IMR-90 (cell line): Measurements from ENCODE around the gene SUN1. TPM values are rescaled to one million over a fixed set of nuclear protein-coding genes. Genes with fewer than 3 reads are reported as not detected.

Experiments
- ATAC-seq: fragments of 200-7000 bp; cut with Tn5 transposase; 2 replicates; pipeline ENCODE4 v1.9.1; 2020; ENCODE audit warnings: low read depth, mild to moderate bottlenecking, moderate library complexity
- BruUV-seq: library from RNA; stranded (reverse); fragments of 400-500 nt; replicated peaks from 2 replicates; lab custom pipeline; 2021; lab: Mats Ljungman, UMichigan
- CTCF ChIA-PET: fragments of 300-600 bp; formaldehyde crosslinking; extraction: SDS; loops from one replicate; lab custom pipeline; 2021; ENCODE audit warnings: antibody characterized with exemption; lab: Yijun Ruan, JAX
- POLR2A ChIA-PET: fragments of 300-600 bp; sonication (Branson Sonifier 250); formaldehyde crosslinking; loops from one replicate; lab custom pipeline; 2022; ENCODE audit warnings: antibody characterized with exemption; ENCODE audit not compliant: unreplicated experiment; lab: Charles Lee
- DNase-seq: peaks from one replicate; pipeline ENCODE4 v3.0.0; 2013
- H2AFZ ChIP-seq: replicated peaks from 2 replicates; pipeline ENCODE3; 2013; ENCODE audit warnings: low read length, mild to moderate bottlenecking; ENCODE audit not compliant: poor library complexity
- H2AK5ac ChIP-seq: 2 replicates; pipeline ENCODE4 v1.6.1; 2013; ENCODE audit warnings: low read depth, low read length, inconsistent platforms
- H2AK9ac ChIP-seq: replicated peaks from 2 replicates; pipeline ENCODE3; 2013; ENCODE audit warnings: mild to moderate bottlenecking, low read depth, low read length, moderate library complexity; ENCODE audit not compliant: poor library complexity
- H2BK120ac ChIP-seq: 2 replicates; pipeline ENCODE4 v1.6.1; 2013; ENCODE audit warnings: low read depth, low read length, inconsistent platforms
- H2BK15ac ChIP-seq: 3 replicates; pipeline ENCODE4 v1.6.1; 2013; ENCODE audit warnings: low read depth, low read length, inconsistent platforms
- H2BK20ac ChIP-seq: 2 replicates; pipeline ENCODE4 v1.6.1; 2013; ENCODE audit warnings: low read depth, mild to moderate bottlenecking, inconsistent platforms, low read length, moderate library complexity
- H2BK5ac ChIP-seq: 2 replicates; pipeline ENCODE4 v1.6.1; 2013; ENCODE audit warnings: mild to moderate bottlenecking, low read depth, low read length, inconsistent platforms; ENCODE audit not compliant: poor library complexity, severe bottlenecking
- H3K14ac ChIP-seq: replicated peaks from 2 replicates; pipeline ENCODE4 v1.6.1; 2013; ENCODE audit warnings: low read depth, low read length, inconsistent platforms
- H3K18ac ChIP-seq: 2 replicates; pipeline ENCODE4 v1.6.1; 2013; ENCODE audit warnings: low read depth, low read length, control low read depth
- H3K23ac ChIP-seq: 2 replicates; pipeline ENCODE4 v1.6.1; 2013; ENCODE audit warnings: low read depth, low read length, inconsistent platforms
- H3K27ac ChIP-seq: 2 replicates; pipeline ENCODE4 v1.5.1; 2013; ENCODE audit warnings: mild to moderate bottlenecking, control low read depth, low read length; ENCODE audit not compliant: insufficient read depth
- H3K27me3 ChIP-seq: 2 replicates; pipeline ENCODE4 v1.6.1; 2013; ENCODE audit warnings: low read length; ENCODE audit not compliant: control insufficient read depth, insufficient read depth
- H3K36me3 ChIP-seq: 2 replicates; pipeline ENCODE4 v1.6.1; 2013; ENCODE audit warnings: low read length, mixed read lengths; ENCODE audit not compliant: control insufficient read depth, insufficient read depth
- H3K4ac ChIP-seq: 2 replicates; pipeline ENCODE4 v1.6.1; 2013; ENCODE audit warnings: low read depth, low read length, inconsistent platforms
- H3K4me1 ChIP-seq: 2 replicates; pipeline ENCODE4 v1.6.1; 2013; ENCODE audit warnings: low read length, mixed read lengths; ENCODE audit not compliant: control insufficient read depth, insufficient read depth
- H3K4me2 ChIP-seq: 2 replicates; pipeline ENCODE4 v1.6.1; 2013; ENCODE audit warnings: low read depth, mild to moderate bottlenecking, control low read depth, low read length, moderate library complexity
- H3K4me3 ChIP-seq: 2 replicates; pipeline ENCODE4 v1.5.1; 2013; ENCODE audit warnings: low read depth, mild to moderate bottlenecking, control low read depth, low read length, moderate library complexity; ENCODE audit not compliant: insufficient read depth
- H3K56ac ChIP-seq: 2 replicates; pipeline ENCODE4 v1.6.1; 2013; ENCODE audit warnings: low read length, inconsistent platforms; ENCODE audit not compliant: insufficient read depth; ENCODE audit errors: extremely low read depth
- H3K79me1 ChIP-seq, 2 experiments: 2 replicates each; pipeline ENCODE4 v1.6.1; 2013; ENCODE audit warnings: low read length in 2 of 2, inconsistent platforms in 1 of 2, low read depth in 1 of 2
- H3K9ac ChIP-seq: 2 replicates; pipeline ENCODE4 v1.6.1; 2013; ENCODE audit warnings: low read depth, low read length, control low read depth
- H3K9me1 ChIP-seq: 2 replicates; pipeline ENCODE4 v1.6.1; 2013; ENCODE audit warnings: low read length, inconsistent platforms; ENCODE audit not compliant: insufficient read depth
- H3K9me3 ChIP-seq: 2 replicates; pipeline ENCODE4 v1.6.1; 2013; ENCODE audit warnings: low read length; ENCODE audit not compliant: control insufficient read depth, insufficient read depth
- H4K20me1 ChIP-seq: 2 replicates; pipeline ENCODE4 v1.6.1; 2013; ENCODE audit warnings: low read length, inconsistent platforms; ENCODE audit not compliant: insufficient read depth
- H4K5ac ChIP-seq: 2 replicates; pipeline ENCODE4 v1.6.1; 2013; ENCODE audit warnings: mild to moderate bottlenecking, low read depth, low read length, control low read depth
- H4K8ac ChIP-seq, 2 experiments: 2 replicates each; pipeline ENCODE4 v1.6.1; 2013; ENCODE audit warnings: low read depth in 2 of 2, low read length in 2 of 2, control low read depth in 1 of 2, inconsistent platforms in 1 of 2
- H4K91ac ChIP-seq: 2 replicates; pipeline ENCODE4 v1.6.1; 2013; ENCODE audit warnings: low read depth, low read length, inconsistent platforms; ENCODE audit not compliant: insufficient read depth
- BHLHE40 ChIP-seq: fragments of 150-350 bp; IDR thresholded peaks from 2 replicates; pipeline ENCODE4 v1.6.1; 2016; ENCODE audit warnings: mild to moderate bottlenecking, low read depth, low read length
- CEBPB ChIP-seq: IDR thresholded peaks from 2 replicates; pipeline ENCODE4 v1.6.1; 2012; ENCODE audit warnings: low read depth, low read length, improper control_type of control experiment
- CHD1 ChIP-seq: IDR thresholded peaks from 2 replicates; pipeline ENCODE4 v1.6.1; 2012; ENCODE audit warnings: low read depth, low read length, improper control_type of control experiment
- CTCF ChIP-seq: conservative IDR thresholded peaks from 2 replicates; pipeline ENCODE4 v1.5.1; 2012; ENCODE audit warnings: mild to moderate bottlenecking, low read depth, low read length, improper control_type of control experiment
- ELK1 ChIP-seq: fragments of 150-350 bp; IDR thresholded peaks from 2 replicates; pipeline ENCODE4 v1.6.1; 2016; ENCODE audit warnings: low read depth, mild to moderate bottlenecking, low read length, moderate library complexity, borderline replicate concordance
- FOS ChIP-seq: fragments of 150-350 bp; IDR thresholded peaks from 2 replicates; pipeline ENCODE4 v1.6.1; 2016; ENCODE audit warnings: low read depth, low read length
- MAFK ChIP-seq: IDR thresholded peaks from 2 replicates; pipeline ENCODE4 v1.6.1; 2012; ENCODE audit warnings: low read depth, low read length, improper control_type of control experiment
- MAZ ChIP-seq: IDR thresholded peaks from 2 replicates; pipeline ENCODE4 v1.6.1; 2012; ENCODE audit warnings: low read depth, mild to moderate bottlenecking, low read length, improper control_type of control experiment, moderate library complexity, borderline replicate concordance
- MXI1 ChIP-seq: IDR thresholded peaks from 2 replicates; pipeline ENCODE4 v1.6.1; 2012; ENCODE audit warnings: low read depth, mild to moderate bottlenecking, low read length, moderate library complexity, borderline replicate concordance
- NFE2L2 ChIP-seq: fragments of 150-350 bp; IDR thresholded peaks from 2 replicates; pipeline ENCODE4 v1.6.1; 2016; ENCODE audit warnings: low read depth, mild to moderate bottlenecking, low read length
- POLR2A ChIP-seq: IDR thresholded peaks from 2 replicates; pipeline ENCODE4 v1.6.1; 2012; ENCODE audit warnings: mild to moderate bottlenecking, low read depth, low read length
- RAD21 ChIP-seq: IDR thresholded peaks from 2 replicates; pipeline ENCODE4 v1.6.1; 2012; ENCODE audit warnings: low read length, improper control_type of control experiment
- RCOR1 ChIP-seq: IDR thresholded peaks from 2 replicates; pipeline ENCODE4 v1.6.1; 2012; ENCODE audit warnings: mild to moderate bottlenecking, low read length, improper control_type of control experiment; ENCODE audit not compliant: insufficient replicate concordance
- RFX5 ChIP-seq: IDR thresholded peaks from 2 replicates; pipeline ENCODE4 v1.8.0; 2012; ENCODE audit warnings: low read depth, mild to moderate bottlenecking, low read length, moderate library complexity
- SMC3 ChIP-seq: fragments of 150-350 bp; IDR thresholded peaks from 2 replicates; pipeline ENCODE4 v1.6.1; 2016; ENCODE audit warnings: low read depth, mild to moderate bottlenecking, antibody characterized with exemption, low read length, moderate library complexity
- USF2 ChIP-seq: fragments of 150-350 bp; IDR thresholded peaks from 2 replicates; pipeline ENCODE4 v1.6.1; 2017; ENCODE audit warnings: mild to moderate bottlenecking, antibody characterized with exemption, low read length, low read depth
- WGBS, 2 experiments: methylation state at CpG; one replicate each; pipeline versions ENCODE4 v1.1.5 to v1.1.7; 2013; ENCODE audit warnings: missing lambda C conversion rate in 2 of 2; ENCODE audit not compliant: insufficient read length in 1 of 2; ENCODE audit errors: extremely low coverage in 2 of 2; 5-methylcytosine and 5-hydroxymethylcytosine counted together
- dilution Hi-C: fragments of 300-500 bp; cut with HindIII; formaldehyde crosslinking; loops from one replicate; pipeline ENCODE4 v1.14.3; 2018; ENCODE audit warnings: low sequenced_read_pairs; ENCODE audit not compliant: unreplicated experiment
- in situ Hi-C: fragments of 300-500 bp; cut with MboI; formaldehyde crosslinking; loops from 3 replicates; pipeline ENCODE4 v1.14.3; 2019; ENCODE audit warnings: low sequenced_read_pairs, inconsistent platforms, mixed read lengths
- intact Hi-C: fragments of 100-400 bp; cut with micrococcal nuclease; formaldehyde crosslinking; loops from 2 replicates; pipeline ENCODE4 v1.10.0; 2022
- polyA plus RNA-seq, 3 experiments: library from polyadenylated mRNA; depleted of rRNA; stranded (reverse); fragments of >200 nt; gene quantifications; 2 replicates each; pipeline ENCODE4 v1.2.3, GENCODE V29; 2012; ENCODE audit warnings: low replicate concordance in 1 of 3
- total RNA-seq: library from RNA; depleted of rRNA; stranded (reverse); fragments of >200 nt; gene quantifications from 2 replicates; pipeline ENCODE4 v1.2.3, GENCODE V29; 2012

The SUN1 gene
- total and polyA plus RNA-seq, 2 of the 4 experiments (the other 2 are of a cell fraction) = 113 to 239 TPM

GRCh38 chr7:881441-882234, 49.4 kb downstream of the SUN1 start:
- DNase-seq = no peak
- no peak overlapping the region for H4K8ac ChIP-seq
- no peak overlapping the region for H2BK120ac ChIP-seq
- H3K9me3 ChIP-seq = no peaks in the 10 kb centered on the region
- H2AK5ac ChIP-seq = no peak overlapping the region
- no peak overlapping the region for H2BK5ac ChIP-seq
- H4K5ac ChIP-seq = no peak overlapping the region
- H3K9me1 ChIP-seq = peaks cover 9% of the 10 kb centered on the region
- H4K20me1 ChIP-seq = peaks cover 68% of the 10 kb centered on the region
- intact Hi-C loops = no loop called here
- H3K14ac ChIP-seq = no peak overlapping the region
- ChIA-PET CTCF (no interaction called here), POLR2A (no interaction called here)
- no peak overlapping the region for H2AK9ac ChIP-seq
- H2BK20ac ChIP-seq = no peak overlapping the region
- in situ Hi-C loops = no loop called here
- dilution Hi-C loops = no loop called here
- H3K36me3 ChIP-seq = peaks cover 5% of the 10 kb centered on the region
- 100% methylated on average over 3 of the region's 20 CpGs; no CpG with 5 or more reads in 1 of the 2 experiments for WGBS, 2 experiments
- no peak overlapping the region for H3K18ac ChIP-seq
- peaks cover 4 to 78% of the 10 kb centered on the region in 2 experiments for H3K79me1 ChIP-seq
- H3K4ac ChIP-seq = no peak overlapping the region
- H3K56ac ChIP-seq = no peak overlapping the region
- H3K27ac ChIP-seq = no peak overlapping the region
- no peak overlapping the region for H2AFZ ChIP-seq
- H3K9ac ChIP-seq = no peak overlapping the region
- ATAC-seq = no peak
- no peaks in the 10 kb centered on the region for H3K27me3 ChIP-seq
- TF ChIP-seq MAZ (no peak), CTCF (no peak), MXI1 (no peak), CEBPB (no peak), ELK1 (no peak), POLR2A (no peak), MAFK (no peak), RAD21 (no peak), CHD1 (no peak), SMC3 (no peak), FOS (no peak), BHLHE40 (no peak), RCOR1 (no peak), NFE2L2 (no peak), RFX5 (no peak), USF2 (no peak)
- H3K4me2 ChIP-seq = no peak overlapping the region
- no peak overlapping the region for H4K91ac ChIP-seq
- H3K4me1 ChIP-seq = peaks cover 4% of the 10 kb centered on the region
- no peak overlapping the region for H3K23ac ChIP-seq
- no TSS peak for BruUV-seq
- no peak overlapping the region for H2BK15ac ChIP-seq
- no peak overlapping the region for H3K4me3 ChIP-seq
